Stimulated activated CD8-positive, alpha-beta memory T cell treated with anti-CD3 and anti-CD28 coated beads, Interleukin-4, amount 100 ng/mL, for 1 hour (primary cell): ENCODE data around the gene RNF207.

Source experiments
- DNase-seq, 2 donors: peaks; one replicate each; pipeline ENCODE4 v3.0.0-alpha.2; 2020; ENCODE audit warnings: low read depth in 2 of 2, low spot score in 1 of 2

The RNF207 gene

GRCh38 chr1:6205849-6206519, at the start of gene RNF207:
Gene RNF207, plus strand, starts transcription at chr1:6206119. Its CDS starts 417 bp downstream, at chr1:6206536.
- DNase-seq = no peak

GRCh38 chr1:6157132-6157527, 48.8 kb upstream of the RNF207 start:
- no peak for DNase-seq

GRCh38 chr1:6157528-6158174, 48.3 kb upstream of the RNF207 start:
- no peak for DNase-seq

GRCh38 chr1:6158181-6158580, 47.7 kb upstream of the RNF207 start:
- DNase-seq = no peak

- no peak for DNase-seq
Measured at GRCh38 chr1:6162341-6162740, 43.6 kb upstream of the RNF207 start.

GRCh38 chr1:6162773-6163172, 43.1 kb upstream of the RNF207 start:
- DNase-seq = no peak

GRCh38 chr1:6163191-6163972, 42.5 kb upstream of the RNF207 start:
- no peak for DNase-seq

- DNase-seq = no peak
Measured at GRCh38 chr1:6163973-6164617, 41.8 kb upstream of the RNF207 start.

- DNase-seq = no peak
Measured at GRCh38 chr1:6165027-6165426, 40.9 kb upstream of the RNF207 start.

GRCh38 chr1:6165441-6165985, 40.4 kb upstream of the RNF207 start:
- no peak for DNase-seq

GRCh38 chr1:6166221-6166620, 39.7 kb upstream of the RNF207 start:
- no peak for DNase-seq

- DNase-seq = no peak
Measured at GRCh38 chr1:6166655-6167390, 39.1 kb upstream of the RNF207 start.

- DNase-seq = no peak
Measured at GRCh38 chr1:6167391-6168303, 38.3 kb upstream of the RNF207 start.

GRCh38 chr1:6168947-6169586, 36.9 kb upstream of the RNF207 start:
- no peak for DNase-seq

GRCh38 chr1:6170116-6170741, 35.7 kb upstream of the RNF207 start:
- DNase-seq = no peak

GRCh38 chr1:6170742-6171201, 35.1 kb upstream of the RNF207 start:
- DNase-seq = no peak

- DNase-seq = no peak
Measured at GRCh38 chr1:6171548-6172124, 34.3 kb upstream of the RNF207 start.

GRCh38 chr1:6172549-6172948, 33.4 kb upstream of the RNF207 start:
- no peak for DNase-seq
